Stimulated activated CD8-positive, alpha-beta memory T cell treated with anti-CD3 and anti-CD28 coated beads, Interleukin-4, amount 100 ng/mL, for 4 hours (primary cell): Measurements from ENCODE around the gene REXO4.
A peak's percentile ranks its signal among the peaks of the same experiment; 100 is the strongest.
"Not testable (repeated sequence)": the region's sequence is repeated elsewhere in the genome, so short reads cannot be mapped to it uniquely, and the experiment has no call there.

Experiments
- DNase-seq, 2 donors: peaks; one replicate each; pipeline ENCODE4 v3.0.0-alpha.2; 2020; ENCODE audit warnings: low read depth in 2 of 2, low spot score in 1 of 2

REXO4 gene

GRCh38 chr9:133390713-133391112 lies 27.1 kb downstream of the REXO4 start:
- no peak for DNase-seq

DNA sequence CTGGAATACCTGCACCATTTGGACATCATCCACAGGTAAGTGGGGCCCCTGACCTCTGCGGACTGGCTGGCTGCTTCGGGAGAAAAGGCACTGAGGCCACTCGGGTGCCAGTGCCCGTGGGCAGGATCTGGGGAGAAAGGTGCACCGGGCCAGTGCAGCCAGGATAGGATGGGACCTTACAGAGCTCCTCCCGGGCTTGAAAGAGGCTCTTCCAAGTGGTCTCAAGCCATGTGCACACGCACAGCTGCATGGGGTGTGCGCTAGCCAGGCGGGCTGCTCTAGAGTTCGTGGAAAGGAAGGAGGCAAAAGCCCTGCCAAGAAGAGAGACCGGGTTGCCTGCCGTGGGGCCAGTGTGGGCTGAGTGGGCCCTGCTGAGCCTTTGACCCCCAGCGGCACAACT lies 28.2 kb downstream of the REXO4 start:
- no peak for DNase-seq

GRCh38 chr9:133389025-133389557 lies 28.7 kb downstream of the REXO4 start:
- no peak for DNase-seq

- DNase-seq, result no peak
These were observed 30.1 kb downstream of the REXO4 start for GRCh38 chr9:133387680-133388079.

GRCh38 chr9:133386338-133386737 lies 31.5 kb downstream of the REXO4 start:
- no peak for DNase-seq

- DNase-seq, result no peak
These were observed 32.4 kb downstream of the REXO4 start for GRCh38 chr9:133385452-133385851.

DNA sequence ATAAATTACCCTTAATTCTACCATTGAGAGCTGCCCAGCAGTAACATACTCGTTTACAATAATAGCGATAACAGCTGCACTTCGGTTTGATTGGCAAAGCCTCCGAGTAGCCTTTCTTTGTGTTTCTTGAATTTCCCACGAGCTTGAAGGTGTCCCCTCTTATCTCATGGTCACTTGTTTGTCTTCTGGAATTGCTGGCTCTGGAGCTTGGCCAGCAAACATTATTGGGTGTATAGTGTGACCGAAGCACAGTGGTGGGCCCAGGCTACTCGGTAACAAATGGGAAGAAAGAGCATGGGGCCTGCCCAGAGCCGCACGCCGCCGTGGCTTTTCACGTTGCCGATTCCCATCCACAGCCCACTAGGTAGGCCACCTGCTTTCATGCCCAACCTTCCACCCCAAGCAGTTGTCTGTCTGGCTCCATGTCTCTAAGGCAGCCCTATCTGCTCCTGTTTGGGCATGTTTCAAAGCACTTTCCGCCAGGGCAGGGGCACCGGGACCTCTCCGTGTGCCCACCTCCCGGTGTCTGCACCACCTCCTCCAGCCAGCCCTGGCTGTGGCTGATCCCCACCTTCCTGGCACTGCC lies 33.0 kb downstream of the REXO4 start:
- no peak for DNase-seq

DNA sequence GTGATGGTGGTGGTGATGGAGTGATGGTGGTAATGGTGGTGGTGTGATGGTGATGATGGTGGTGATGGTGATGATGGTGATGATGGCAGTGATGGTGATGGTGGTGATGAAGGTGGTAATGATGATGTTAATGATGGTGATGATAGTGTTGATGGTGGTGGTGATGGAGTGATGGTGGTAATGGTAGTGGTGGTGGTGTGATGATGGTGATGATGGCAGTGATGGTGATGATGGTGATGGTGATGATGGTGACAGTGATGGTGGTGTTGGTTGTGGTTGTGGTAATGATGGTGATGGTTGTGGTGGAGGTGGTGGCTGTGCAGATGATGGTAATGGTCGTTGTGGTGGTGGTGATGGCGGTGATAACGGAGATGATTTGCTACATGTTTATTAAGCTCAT lies 34.4 kb downstream of the REXO4 start:
- no peak for DNase-seq

DNA sequence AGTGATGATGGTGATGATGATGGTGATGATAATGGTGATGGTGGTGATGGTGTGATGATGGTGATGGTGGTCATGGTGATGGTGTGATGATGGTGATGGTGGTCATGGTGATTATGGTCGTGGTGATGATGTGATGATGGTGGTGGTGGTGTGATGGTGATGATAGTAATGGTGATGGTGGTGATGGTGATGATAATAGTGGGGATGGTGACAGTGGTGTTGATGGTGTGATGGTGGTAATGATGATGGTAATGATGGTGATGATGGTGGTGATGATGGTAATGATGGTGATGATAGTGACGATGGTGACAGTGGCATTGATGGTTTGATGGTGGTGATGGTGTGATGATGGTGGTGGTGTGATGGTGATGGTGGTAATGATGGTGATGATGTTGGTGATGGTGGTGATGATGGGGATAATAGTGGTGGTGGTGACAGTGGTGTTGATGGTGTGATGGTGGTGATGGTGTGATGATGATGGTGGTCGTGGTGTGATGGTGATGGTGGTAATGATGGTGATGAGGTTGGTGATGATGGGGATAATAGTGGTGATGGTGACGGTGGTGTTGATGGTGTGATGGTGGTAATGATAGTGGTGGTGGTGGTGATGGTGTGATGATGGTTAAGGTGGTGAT lies 35.2 kb downstream of the REXO4 start:
- no peak for DNase-seq

GRCh38 chr9:133380734-133381133 lies 37.1 kb downstream of the REXO4 start:
- DNase-seq, result no peak

GRCh38 chr9:133379153-133380086 lies 38.4 kb downstream of the REXO4 start:
- no peak for DNase-seq

DNA sequence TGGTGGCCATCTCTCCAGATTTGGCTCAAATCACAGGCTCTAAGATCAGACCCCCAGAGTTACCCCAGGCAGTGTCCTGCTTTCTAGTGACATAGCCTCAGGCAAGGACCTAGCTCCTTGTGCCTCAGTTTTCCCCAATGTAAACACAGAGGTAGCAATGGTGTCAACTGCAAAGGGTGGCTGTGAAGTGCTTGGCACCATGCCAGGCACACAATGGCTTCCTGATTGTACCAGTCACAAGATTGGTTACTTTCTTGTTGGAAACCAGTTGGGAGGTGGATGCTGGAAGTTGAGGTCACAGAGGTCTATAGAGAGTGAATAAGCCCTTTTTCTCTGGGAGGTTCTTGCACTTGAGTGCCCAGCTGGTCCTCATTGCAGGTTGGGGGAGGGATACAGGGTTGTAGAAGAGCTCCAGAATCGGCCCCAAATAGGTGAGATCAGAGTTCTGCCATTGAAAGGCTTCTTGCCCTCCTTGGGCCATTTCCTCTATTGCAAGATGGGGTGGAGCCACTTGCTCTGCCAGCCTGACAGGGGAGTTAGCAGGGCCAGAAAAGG lies 39.3 kb downstream of the REXO4 start:
- DNase-seq, result no peak

- DNase-seq, result no peak
These were observed 40.0 kb downstream of the REXO4 start for GRCh38 chr9:133377721-133378216.

DNA sequence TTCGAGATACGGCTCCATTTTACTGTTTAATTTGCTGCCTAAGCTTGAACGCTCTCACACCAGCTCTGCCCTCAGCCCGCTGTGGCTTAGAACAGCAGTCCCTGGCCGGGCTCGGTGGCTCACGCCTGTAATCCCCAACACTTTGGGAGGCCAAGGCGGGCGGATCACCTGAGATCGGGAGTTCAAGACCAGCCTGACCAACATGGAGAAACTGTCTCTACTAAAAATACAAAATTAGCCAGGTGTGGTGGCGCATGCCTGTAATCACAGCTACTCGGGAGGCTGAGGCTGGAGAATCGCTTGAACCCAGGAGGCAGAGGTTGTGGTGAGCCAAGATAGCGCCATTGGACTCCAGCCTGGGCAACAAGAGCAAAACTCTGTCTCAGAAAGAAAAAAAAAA lies 40.5 kb downstream of the REXO4 start:
- not testable (repeated sequence) for DNase-seq

DNA sequence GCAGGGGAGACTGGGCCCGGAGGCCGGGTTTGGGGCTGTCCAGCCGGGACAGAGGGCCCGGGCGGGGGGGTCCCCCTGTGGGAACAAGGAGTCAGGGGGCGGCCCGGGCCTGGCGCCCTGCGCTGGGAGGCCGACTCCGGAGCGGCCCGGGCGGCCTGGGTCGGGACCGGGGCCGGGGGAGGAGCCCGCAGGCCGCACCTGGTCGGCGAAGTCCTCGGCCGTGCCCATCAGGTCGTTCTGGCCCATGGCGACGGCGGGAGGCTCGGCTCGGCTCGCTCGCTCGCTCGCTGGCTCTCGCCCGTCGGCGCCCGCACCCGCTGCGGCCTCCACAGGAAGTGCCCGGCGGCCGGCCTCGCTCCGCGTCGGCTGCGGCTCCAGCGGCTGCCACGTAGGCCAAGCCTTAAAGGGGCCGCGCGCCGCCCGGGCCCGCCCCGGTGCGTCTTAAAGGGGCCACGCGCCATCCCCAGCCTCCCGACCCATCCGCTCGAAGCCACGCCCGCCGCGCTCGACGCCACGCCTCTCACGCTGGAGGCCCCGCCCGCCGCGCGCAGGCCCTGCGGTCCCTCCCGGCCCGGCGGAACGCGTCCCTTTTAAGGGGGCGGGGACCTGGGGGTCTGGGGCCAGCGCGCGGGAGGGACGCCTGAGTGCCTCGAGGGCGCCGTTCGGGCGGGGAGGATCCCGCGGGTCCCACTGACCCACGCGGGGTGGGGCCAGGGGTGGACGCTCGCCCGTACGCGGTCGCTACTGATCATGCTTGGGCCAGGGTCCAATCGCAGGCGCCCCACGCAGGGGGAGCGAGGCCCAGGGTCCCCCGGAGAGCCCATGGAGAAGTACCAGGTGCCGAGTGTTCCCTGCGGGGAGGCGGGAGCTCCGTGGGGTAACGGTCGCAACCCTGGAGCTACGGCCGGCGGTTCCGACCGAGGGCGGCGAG lies 41.8 kb downstream of the REXO4 start, which contains the start of the genes STKLD1 and SURF4:
Gene STKLD1 (plus strand): TSS at position 643 of the 931 bp plus-strand sequence. CDS start 108 bp downstream, at position 751.
Gene SURF4 (minus strand): TSS at position 337 of the 931 bp plus-strand sequence. CDS start 91 bp downstream, at position 246.
- DNase-seq, result peak; percentile 82 to 88

GRCh38 chr9:133375116-133375723 lies 42.6 kb downstream of the REXO4 start:
- no peak for DNase-seq

DNA sequence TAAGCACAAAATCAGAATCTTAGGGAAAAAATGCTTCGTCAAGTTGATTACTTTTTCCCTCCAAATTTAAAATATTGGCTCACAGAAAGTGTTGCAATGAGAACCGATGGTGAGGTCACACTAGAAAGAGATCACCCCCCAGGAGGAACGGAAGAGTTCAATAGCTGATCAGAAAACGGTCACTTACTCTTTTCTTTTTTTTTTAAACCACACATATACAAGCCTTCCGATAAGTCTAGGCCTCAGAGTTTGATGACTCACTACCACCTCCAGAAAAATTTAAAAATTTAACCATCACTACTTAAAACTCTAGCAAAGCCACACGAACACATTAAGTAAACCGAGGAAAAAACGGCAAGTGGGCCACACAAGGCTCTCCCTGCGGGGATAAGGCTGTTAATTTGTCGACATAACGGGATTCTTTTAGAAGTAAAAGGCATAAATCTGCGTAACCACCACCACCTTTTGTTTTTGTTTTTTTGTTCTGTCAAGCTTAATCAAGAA lies 43.1 kb downstream of the REXO4 start:
- no peak for DNase-seq

GRCh38 chr9:133372144-133372543 lies 45.7 kb downstream of the REXO4 start:
- DNase-seq, result no peak

DNA sequence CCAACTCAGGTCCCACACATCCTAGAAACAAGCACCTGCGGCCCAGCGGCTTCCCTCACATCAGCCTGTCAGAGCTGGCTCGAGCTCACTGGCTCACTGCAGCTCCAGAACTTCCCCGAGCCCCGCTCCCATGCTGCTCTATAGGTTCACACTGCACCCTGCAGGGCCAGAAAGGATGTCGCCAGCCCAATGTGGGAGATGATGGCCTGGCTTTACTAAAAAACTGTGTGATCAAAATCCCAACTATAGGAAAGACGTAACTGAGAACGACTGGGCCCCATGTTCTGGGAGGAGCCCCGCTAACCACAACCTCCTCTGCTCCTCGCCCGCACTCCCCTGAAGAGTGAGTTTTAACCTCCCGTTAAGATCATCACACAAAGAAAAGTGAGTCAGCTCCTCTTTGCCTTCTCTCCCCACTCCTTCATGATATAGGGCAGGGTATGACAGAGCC lies 46.5 kb downstream of the REXO4 start:
- peak in 1 of 2 donors; percentile 41 for DNase-seq
